HG03378 (cell line): ENCODE data around the gene VAMP7.
"Not testable (repeated sequence)": the region's sequence is repeated elsewhere in the genome, so short reads cannot be mapped to it uniquely, and the experiment has no call there.

Experiments used
- ATAC-seq: cut with Tn5 transposase; IDR thresholded peaks from one replicate; pipeline ENCODE4 v1.9.1; 2021; ENCODE audit warnings: mild to moderate bottlenecking, moderate library complexity; ENCODE audit not compliant: unreplicated experiment

Gene VAMP7

GRCh38 chrX:155900765-155901164, 19.6 kb downstream of the VAMP7 start:
- no peak for ATAC-seq

DNA sequence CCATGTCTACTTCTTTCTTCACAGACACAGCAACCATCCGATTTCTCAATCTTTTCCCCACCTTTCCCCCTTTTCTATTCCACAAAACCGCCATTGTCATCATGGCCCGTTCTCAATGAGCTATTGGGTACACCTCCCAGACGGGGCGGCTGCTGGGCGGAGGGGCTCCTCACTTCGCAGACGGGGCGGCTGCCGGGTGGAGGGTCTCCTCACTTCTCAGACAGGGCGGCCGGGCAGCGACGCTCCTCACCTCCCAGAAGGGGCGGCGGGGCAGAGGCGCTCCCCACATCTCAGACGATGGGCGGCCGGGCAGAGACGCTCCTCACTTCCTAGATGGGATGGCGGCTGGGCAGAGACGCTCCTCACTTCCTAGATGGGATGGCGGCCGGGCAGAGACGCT, 26.5 kb downstream of the VAMP7 start:
- not testable (repeated sequence) for ATAC-seq

GRCh38 chrX:155923200-155923599, 42.1 kb downstream of the VAMP7 start:
- no peak for ATAC-seq

GRCh38 chrX:155930852-155931618, 49.9 kb downstream of the VAMP7 start:
- not testable (repeated sequence) for ATAC-seq

- no peak for ATAC-seq
These were observed 57.0 kb downstream of the VAMP7 start for GRCh38 chrX:155938132-155938531.

GRCh38 chrX:155949098-155949497, 68.0 kb downstream of the VAMP7 start:
- ATAC-seq, result no peak

GRCh38 chrX:155951237-155951789, 70.2 kb downstream of the VAMP7 start:
- ATAC-seq, result no peak

DNA sequence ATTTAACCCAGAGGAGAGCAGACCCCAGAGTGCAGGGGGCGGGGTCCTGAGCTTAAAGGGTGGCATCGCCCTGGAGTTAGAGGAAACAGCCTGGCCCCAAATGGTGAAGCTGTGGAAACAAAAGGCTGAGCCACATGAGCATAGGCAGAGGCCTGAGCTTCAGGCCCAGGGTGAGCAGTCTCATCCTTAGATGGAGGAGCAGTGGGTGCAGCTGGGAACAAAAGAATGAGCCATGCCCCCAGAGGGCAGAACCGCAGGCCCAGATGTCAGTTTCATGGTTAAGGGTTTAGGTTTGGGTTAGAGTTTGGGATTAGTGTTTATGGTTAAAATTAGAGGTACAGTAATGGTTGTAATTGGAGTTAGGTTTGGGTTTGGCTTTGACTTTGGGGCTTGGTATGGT, 71.9 kb downstream of the VAMP7 start:
- no peak for ATAC-seq

GRCh38 chrX:155954793-155955192, 73.6 kb downstream of the VAMP7 start:
- no peak for ATAC-seq

DNA sequence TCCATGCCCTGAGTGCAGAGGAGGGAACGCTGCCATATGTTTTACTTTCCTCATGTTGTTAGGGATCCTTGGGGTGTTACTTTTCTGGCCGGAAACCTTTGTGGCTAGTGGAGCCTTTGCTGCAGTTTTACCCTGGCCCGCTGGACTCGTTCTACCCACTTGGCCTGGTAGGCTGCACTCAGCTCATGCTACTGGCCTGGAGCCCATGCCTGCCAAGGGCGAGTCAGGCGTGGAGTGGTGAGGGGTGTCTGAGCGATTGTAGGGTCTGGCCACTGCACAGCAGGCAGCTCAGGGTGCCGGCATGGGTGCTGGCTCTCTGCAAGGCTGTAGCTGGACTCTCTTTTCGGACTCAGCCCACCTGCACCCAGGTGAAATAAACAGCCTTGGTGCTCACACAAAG, 75.0 kb downstream of the VAMP7 start:
- ATAC-seq, result no peak

- no peak for ATAC-seq
These were observed 75.5 kb downstream of the VAMP7 start for GRCh38 chrX:155956649-155957048.

GRCh38 chrX:155957843-155958242, 76.7 kb downstream of the VAMP7 start:
- no peak for ATAC-seq

- ATAC-seq, result no peak
These were observed 78.0 kb downstream of the VAMP7 start for GRCh38 chrX:155959018-155959587.

DNA sequence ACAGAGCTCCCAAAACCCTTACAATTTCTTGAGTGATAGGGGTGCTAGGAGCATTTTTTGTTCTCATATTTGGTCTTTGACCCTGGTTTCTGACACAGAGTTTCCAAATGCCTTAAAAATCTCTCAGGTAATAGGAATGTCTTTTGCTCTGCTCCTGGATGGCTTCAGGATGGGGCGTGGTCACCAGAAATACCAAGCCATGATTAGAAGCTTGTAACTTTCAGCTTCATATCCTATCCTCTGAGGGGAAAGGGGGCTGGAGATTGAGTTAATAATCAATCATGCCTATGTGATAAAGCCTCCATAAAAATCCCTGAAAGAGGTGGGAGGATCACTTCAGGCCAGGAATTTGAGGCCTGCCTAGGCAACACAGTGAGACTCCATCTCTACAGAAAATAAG, 81.8 kb downstream of the VAMP7 start:
- no peak for ATAC-seq

GRCh38 chrX:155966876-155967275, 85.7 kb downstream of the VAMP7 start:
- ATAC-seq, result peak; percentile 59

DNA sequence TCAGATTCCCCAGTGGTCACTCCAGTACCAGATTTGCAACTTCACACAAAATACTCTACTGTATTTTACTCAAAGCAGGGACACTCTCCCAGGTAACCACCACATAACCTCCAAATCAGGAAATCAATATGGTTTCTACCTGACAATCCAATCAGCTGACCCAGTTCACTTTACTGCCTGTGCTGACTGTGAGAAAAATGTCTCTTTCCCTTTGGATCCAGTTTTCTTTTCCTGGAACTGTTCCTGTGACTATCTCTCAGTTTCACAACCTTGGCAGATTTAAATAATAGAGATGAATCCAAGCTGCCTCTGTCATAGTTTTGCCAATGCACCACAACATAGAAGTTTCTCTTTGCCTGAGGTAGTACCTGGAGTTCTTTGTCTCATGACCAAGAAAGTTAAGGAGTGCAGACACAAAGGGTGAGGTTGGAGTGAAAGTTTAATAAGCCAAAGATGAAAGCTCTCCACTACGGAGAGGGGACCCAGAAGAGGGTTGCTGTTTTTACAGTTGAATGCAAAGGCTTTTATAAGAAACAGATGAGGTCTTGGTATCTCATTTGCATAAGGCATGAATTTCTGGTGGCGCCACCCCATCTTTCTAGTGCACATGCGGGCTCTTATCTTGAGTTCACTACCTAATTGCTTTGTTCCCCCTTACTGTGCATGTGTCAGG, 86.6 kb downstream of the VAMP7 start:
- no peak for ATAC-seq

GRCh38 chrX:155968326-155968661, 87.1 kb downstream of the VAMP7 start:
- no peak for ATAC-seq

DNA sequence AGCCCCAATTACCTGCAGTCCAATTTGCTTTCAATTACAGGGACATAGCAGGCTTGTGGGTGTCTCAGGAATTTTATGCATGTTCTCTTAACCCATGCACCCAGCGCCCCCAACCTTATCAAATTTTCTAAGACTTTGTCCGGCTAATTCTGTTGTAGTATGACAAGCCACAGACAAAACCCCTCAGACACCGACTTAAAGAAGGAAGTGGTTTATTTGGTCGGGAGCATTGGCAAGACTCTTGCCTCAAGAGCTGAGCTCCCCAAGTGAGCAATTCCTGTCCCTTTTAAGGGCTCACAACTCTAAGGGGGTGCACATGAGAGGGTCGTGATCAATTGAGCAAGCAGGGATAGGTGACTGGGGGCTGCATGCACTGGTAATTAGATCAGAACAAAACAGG, 87.6 kb downstream of the VAMP7 start:
- no peak for ATAC-seq

- not testable (repeated sequence) for ATAC-seq
These were observed 90.5 kb downstream of the VAMP7 start for GRCh38 chrX:155971658-155972057.

DNA sequence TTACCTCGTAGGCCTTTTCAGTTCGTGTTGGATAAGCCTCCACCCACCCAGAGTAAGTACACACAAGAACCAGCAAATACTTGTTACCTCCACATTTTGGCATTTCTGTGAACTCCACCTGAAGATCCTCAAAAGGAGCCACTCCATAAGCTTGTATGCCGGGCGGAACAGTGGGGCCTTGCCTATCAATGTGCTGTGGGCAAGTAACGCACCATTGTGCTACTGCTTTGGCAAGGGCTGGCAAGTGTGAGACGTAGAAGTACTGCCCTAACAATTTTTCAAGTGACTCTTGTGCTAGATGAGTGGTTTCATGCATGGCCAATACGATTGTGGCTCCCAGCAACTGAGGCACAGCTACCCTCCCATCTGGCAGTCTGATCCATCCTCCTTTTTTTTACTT, 91.1 kb downstream of the VAMP7 start:
- not testable (repeated sequence) for ATAC-seq

- no peak for ATAC-seq
These were observed 102.2 kb downstream of the VAMP7 start for GRCh38 chrX:155983326-155983725.

GRCh38 chrX:155985208-155985607, 104.1 kb downstream of the VAMP7 start:
- no peak for ATAC-seq
